SK-N-SH (cell line): ENCODE measurements around the gene RCN2.

Experiments used
- EZH2phosphoT487 ChIP-seq: fragments of 200-600 bp; sonication (generic); IDR thresholded peaks from 2 replicates; pipeline ENCODE4 v1.6.1; 2017; ENCODE audit warnings: low read depth, mixed run types, mild to moderate bottlenecking, antibody characterized with exemption, moderate library complexity, borderline replicate concordance
- JUND ChIP-seq: IDR thresholded peaks from 2 replicates; pipeline ENCODE4 v1.4.0; 2012
- POLR2AphosphoS5 ChIP-seq: IDR thresholded peaks from 2 replicates; pipeline ENCODE4 v1.6.1; 2012; ENCODE audit warnings: low read depth, low read length
- RCOR1 ChIP-seq: fragments of 150-350 bp; IDR thresholded peaks from 2 replicates; pipeline ENCODE4 v1.6.1; 2017; ENCODE audit warnings: antibody characterized with exemption, low read length
- TF ChIP-seq, protein P1 (sequence below): fragments of 200-600 bp; sonication (generic); IDR thresholded peaks from 2 replicates; pipeline ENCODE4 v1.6.1; 2017; ENCODE audit warnings: antibody characterized with exemption, mild to moderate bottlenecking, moderate library complexity
- TF ChIP-seq, protein P2 (sequence below): IDR thresholded peaks from 2 replicates; pipeline ENCODE4; 2012

DNA sequence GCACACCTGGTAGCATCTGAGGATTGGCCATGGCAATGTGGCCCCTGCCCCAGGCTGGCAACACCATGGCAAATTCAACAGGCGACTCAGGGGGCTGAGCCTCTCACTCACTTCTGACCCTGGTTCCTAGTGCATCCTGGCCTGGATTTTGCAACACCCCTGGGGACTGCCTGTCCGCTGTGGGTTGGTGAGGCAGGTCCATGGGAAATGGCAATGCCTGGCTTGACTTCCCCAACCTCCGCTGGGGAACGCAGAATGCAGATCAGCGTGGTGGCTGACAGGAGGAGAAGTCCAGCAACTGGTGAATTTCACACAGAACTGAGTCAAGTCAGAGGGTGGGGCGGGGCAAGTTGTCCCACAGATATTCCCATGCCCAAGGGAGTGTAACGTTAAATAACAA lies 59.5 kb downstream of the RCN2 start:
- no peak for TF ChIP-seq JUND
- no peak for TF ChIP-seq RCOR1
- TF ChIP-seq POLR2AphosphoS5 = no peak
- TF ChIP-seq EZH2phosphoT487 = no peak
- TF ChIP-seq, protein P1, sequence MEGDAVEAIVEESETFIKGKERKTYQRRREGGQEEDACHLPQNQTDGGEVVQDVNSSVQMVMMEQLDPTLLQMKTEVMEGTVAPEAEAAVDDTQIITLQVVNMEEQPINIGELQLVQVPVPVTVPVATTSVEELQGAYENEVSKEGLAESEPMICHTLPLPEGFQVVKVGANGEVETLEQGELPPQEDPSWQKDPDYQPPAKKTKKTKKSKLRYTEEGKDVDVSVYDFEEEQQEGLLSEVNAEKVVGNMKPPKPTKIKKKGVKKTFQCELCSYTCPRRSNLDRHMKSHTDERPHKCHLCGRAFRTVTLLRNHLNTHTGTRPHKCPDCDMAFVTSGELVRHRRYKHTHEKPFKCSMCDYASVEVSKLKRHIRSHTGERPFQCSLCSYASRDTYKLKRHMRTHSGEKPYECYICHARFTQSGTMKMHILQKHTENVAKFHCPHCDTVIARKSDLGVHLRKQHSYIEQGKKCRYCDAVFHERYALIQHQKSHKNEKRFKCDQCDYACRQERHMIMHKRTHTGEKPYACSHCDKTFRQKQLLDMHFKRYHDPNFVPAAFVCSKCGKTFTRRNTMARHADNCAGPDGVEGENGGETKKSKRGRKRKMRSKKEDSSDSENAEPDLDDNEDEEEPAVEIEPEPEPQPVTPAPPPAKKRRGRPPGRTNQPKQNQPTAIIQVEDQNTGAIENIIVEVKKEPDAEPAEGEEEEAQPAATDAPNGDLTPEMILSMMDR = no peak
- TF ChIP-seq, protein P2, sequence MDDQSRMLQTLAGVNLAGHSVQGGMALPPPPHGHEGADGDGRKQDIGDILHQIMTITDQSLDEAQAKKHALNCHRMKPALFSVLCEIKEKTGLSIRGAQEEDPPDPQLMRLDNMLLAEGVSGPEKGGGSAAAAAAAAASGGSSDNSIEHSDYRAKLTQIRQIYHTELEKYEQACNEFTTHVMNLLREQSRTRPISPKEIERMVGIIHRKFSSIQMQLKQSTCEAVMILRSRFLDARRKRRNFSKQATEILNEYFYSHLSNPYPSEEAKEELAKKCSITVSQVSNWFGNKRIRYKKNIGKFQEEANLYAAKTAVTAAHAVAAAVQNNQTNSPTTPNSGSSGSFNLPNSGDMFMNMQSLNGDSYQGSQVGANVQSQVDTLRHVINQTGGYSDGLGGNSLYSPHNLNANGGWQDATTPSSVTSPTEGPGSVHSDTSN = no peak
